Measurements from ENCODE around the gene CAMTA1. TPM values are rescaled to one million over a fixed set of nuclear protein-coding genes. Genes with fewer than 3 reads are reported as not detected.
"Not testable (repeated sequence)": the region's sequence is repeated elsewhere in the genome, so short reads cannot be mapped to it uniquely, and the experiment has no call there.

Gene CAMTA1
- total RNA-seq, 2 experiments from 2014 or later, result 43.9 to 73.3 TPM

DNA sequence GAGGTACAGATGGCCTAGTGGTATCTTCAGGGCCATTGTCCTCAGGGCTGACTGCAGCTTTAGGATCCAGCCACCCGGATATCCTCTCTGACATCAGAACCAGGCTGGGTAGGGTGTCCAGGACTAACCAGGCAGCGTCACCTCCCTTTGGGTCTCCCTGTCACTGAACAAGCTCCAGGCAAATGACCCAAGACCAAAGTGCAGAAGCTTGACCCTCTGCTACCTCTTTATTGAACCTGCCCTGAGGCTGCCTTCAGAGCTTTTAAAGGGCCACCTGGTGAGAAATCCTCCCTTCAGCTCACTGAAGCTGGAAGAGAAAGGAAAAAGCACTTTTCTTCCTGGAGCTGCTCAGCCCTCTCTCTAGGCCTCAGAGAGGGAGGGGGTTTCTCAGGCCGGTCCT is 906.8 kb downstream of the CAMTA1 start:
- intact Hi-C loops (cut with micrococcal nuclease; ENCODE audit: unreplicated experiment), result no loop called here
- CTCF ChIA-PET (ENCODE audit: unreplicated experiment), result no interaction called here
- Histone ChIP-seq H3K9me3 (ENCODE audit: low read length) (no peaks in the 10 kb centered on the region), H4K20me1 (ENCODE audit: insufficient read depth, low read length) (no peaks in the 10 kb centered on the region), H3K79me2 (ENCODE audit: insufficient read depth, low read depth, low read length) (no peaks in the 10 kb centered on the region), H3K36me3 (ENCODE audit: insufficient read depth, low read length) (no peaks in the 10 kb centered on the region), H3K4me3 (ENCODE audit: low read depth, low read length, poor library complexity, severe bottlenecking) (no peak overlapping the region), H2AFZ (ENCODE audit: low read length) (no peak overlapping the region), H3K4me1 (ENCODE audit: insufficient read depth, low read length, poor library complexity, severe bottlenecking) (no peaks in the 10 kb centered on the region), H3K27ac (ENCODE audit: low read depth, low read length, poor library complexity, severe bottlenecking) (no peak overlapping the region), H3K4me2 (ENCODE audit: low read length) (no peak overlapping the region), H3K9me2 (ENCODE audit: insufficient read depth, low read length) (no peaks in the 10 kb centered on the region)
- POLR2A ChIA-PET, result interaction anchor here (0.6 kb wide), 1 partner anchor 9 kb away, joined by 3 read pairs; no protein-coding TSS in a partner anchor
- no peak for TF ChIP-seq EZH2phosphoT487 (IDR thresholded peaks at IDR 0.05; ENCODE audit: borderline replicate concordance, low read depth, low read length)
- TF ChIP-seq, protein P1, sequence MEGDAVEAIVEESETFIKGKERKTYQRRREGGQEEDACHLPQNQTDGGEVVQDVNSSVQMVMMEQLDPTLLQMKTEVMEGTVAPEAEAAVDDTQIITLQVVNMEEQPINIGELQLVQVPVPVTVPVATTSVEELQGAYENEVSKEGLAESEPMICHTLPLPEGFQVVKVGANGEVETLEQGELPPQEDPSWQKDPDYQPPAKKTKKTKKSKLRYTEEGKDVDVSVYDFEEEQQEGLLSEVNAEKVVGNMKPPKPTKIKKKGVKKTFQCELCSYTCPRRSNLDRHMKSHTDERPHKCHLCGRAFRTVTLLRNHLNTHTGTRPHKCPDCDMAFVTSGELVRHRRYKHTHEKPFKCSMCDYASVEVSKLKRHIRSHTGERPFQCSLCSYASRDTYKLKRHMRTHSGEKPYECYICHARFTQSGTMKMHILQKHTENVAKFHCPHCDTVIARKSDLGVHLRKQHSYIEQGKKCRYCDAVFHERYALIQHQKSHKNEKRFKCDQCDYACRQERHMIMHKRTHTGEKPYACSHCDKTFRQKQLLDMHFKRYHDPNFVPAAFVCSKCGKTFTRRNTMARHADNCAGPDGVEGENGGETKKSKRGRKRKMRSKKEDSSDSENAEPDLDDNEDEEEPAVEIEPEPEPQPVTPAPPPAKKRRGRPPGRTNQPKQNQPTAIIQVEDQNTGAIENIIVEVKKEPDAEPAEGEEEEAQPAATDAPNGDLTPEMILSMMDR (conservative IDR thresholded peaks at IDR 0.05; ENCODE audit: low read length), result no peak
- DNase-seq (ENCODE audit: low spot score), result no peak
- BruUV-seq (replicated peaks), result no TSS peak

DNA sequence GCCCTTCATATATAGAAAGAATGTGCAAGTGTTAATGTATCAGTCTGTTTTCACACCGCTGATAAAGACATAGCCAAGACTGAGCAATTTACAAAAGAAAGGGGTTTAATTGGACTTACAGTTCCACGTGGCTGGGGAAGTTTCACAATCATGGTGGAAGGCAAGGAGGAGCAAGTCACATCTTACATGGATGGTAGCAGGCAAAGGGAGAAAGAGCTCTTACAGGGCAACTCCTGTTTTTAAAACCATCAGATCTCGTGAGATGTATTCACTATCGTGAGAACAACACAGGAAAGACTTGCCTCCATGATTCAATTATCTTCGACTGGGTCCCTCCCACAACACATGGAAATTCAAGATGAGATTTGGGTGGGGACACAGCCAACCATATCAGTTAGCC is 907.8 kb downstream of the CAMTA1 start:
- BruUV-seq (replicated peaks); CTCF ChIA-PET (ENCODE audit: unreplicated experiment): not testable (repeated sequence)

DNA sequence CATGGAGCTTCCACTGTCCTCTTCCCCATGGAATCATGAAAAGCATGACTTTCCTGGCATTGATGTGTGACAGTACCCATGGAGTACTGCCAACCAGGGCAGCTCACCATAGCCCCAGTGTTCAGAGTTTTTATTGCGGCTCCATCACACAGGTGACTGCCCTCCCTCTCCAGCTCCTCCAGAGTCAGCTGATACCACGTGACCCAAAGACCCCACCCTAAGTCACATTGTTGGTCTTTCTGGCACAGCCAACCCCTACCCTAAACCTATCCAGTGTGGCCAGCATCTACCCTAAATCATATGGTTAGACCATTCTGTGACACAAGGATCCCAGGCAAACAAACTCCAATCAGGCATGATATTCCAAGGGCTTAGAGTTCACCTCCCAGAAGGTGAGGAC is 908.4 kb downstream of the CAMTA1 start:
- TF ChIP-seq, protein P1 (conservative IDR thresholded peaks at IDR 0.05; ENCODE audit: low read length), result no peak
- TF ChIP-seq EZH2phosphoT487 (IDR thresholded peaks at IDR 0.05; ENCODE audit: borderline replicate concordance, low read depth, low read length), result no peak
- DNase-seq (ENCODE audit: low spot score), result no peak
- Histone ChIP-seq H2AFZ (ENCODE audit: low read length) (no peak overlapping the region), H3K9me2 (ENCODE audit: insufficient read depth, low read length) (no peaks in the 10 kb centered on the region), H3K4me3 (ENCODE audit: low read depth, low read length, poor library complexity, severe bottlenecking) (no peak overlapping the region), H4K20me1 (ENCODE audit: insufficient read depth, low read length) (no peaks in the 10 kb centered on the region), H3K27ac (ENCODE audit: low read depth, low read length, poor library complexity, severe bottlenecking) (no peak overlapping the region), H3K79me2 (ENCODE audit: insufficient read depth, low read depth, low read length) (no peaks in the 10 kb centered on the region), H3K4me2 (ENCODE audit: low read length) (no peak overlapping the region), H3K9me3 (ENCODE audit: low read length) (no peaks in the 10 kb centered on the region), H3K36me3 (ENCODE audit: insufficient read depth, low read length) (no peaks in the 10 kb centered on the region), H3K4me1 (ENCODE audit: insufficient read depth, low read length, poor library complexity, severe bottlenecking) (no peaks in the 10 kb centered on the region)
- intact Hi-C loops (cut with micrococcal nuclease; ENCODE audit: unreplicated experiment), result no loop called here
- POLR2A ChIA-PET, result no interaction called here
- BruUV-seq (replicated peaks), result no TSS peak
- CTCF ChIA-PET (ENCODE audit: unreplicated experiment), result no interaction called here

More for the DNA sequence above, 907.8 kb downstream of the CAMTA1 start:
- H3K79me2 ChIP-seq (ENCODE audit: insufficient read depth, low read depth, low read length); intact Hi-C loops (cut with micrococcal nuclease; ENCODE audit: unreplicated experiment); POLR2A ChIA-PET; H3K9me2 ChIP-seq (ENCODE audit: insufficient read depth, low read length); H3K4me2 ChIP-seq (ENCODE audit: low read length); H3K36me3 ChIP-seq (ENCODE audit: insufficient read depth, low read length); H3K9me3 ChIP-seq (ENCODE audit: low read length); DNase-seq (ENCODE audit: low spot score); H4K20me1 ChIP-seq (ENCODE audit: insufficient read depth, low read length); H3K4me3 ChIP-seq (ENCODE audit: low read depth, low read length, poor library complexity, severe bottlenecking); H2AFZ ChIP-seq (ENCODE audit: low read length); H3K4me1 ChIP-seq (ENCODE audit: insufficient read depth, low read length, poor library complexity, severe bottlenecking); H3K27ac ChIP-seq (ENCODE audit: low read depth, low read length, poor library complexity, severe bottlenecking): not testable (repeated sequence)
